Endodermal cell (in vitro differentiated cells): Measurements from ENCODE around the gene SPPL2B. TPM values are rescaled to one million over a fixed set of nuclear protein-coding genes. Genes with fewer than 3 reads are reported as not detected.

Experiments used
- DNase-seq: peaks from one replicate; pipeline ENCODE4 v3.0.0-alpha.2; 2017
- H3K27ac ChIP-seq: 2 replicates; pipeline ENCODE4 v1.5.1; 2013; ENCODE audit warnings: mild to moderate bottlenecking, low read depth, low read length, moderate library complexity
- H3K27me3 ChIP-seq: 2 replicates; pipeline ENCODE4 v1.6.1; 2013; ENCODE audit warnings: mild to moderate bottlenecking, low read length, moderate library complexity; ENCODE audit not compliant: insufficient read depth, control insufficient read depth, poor library complexity, severe bottlenecking
- H3K36me3 ChIP-seq: 2 replicates; pipeline ENCODE4 v1.7.0; 2013; ENCODE audit warnings: mild to moderate bottlenecking, low read length, moderate library complexity; ENCODE audit not compliant: control insufficient read depth, insufficient read depth
- H3K4me1 ChIP-seq: one replicate; pipeline ENCODE4 v1.7.0; 2013; ENCODE audit warnings: low read length; ENCODE audit not compliant: control insufficient read depth, insufficient read depth
- H3K4me3 ChIP-seq: 2 replicates; pipeline ENCODE4 v1.5.1; 2013; ENCODE audit warnings: mild to moderate bottlenecking, low read length, moderate library complexity
- H3K9ac ChIP-seq: 2 replicates; pipeline ENCODE4 v1.6.1; 2013; ENCODE audit warnings: mild to moderate bottlenecking, low read length, moderate library complexity; ENCODE audit not compliant: poor library complexity, severe bottlenecking; ENCODE audit errors: extremely low read depth
- H3K9me3 ChIP-seq: 2 replicates; pipeline ENCODE4 v1.6.1; 2013; ENCODE audit warnings: mild to moderate bottlenecking, low read length, moderate library complexity; ENCODE audit not compliant: control insufficient read depth
- H3K27ac Mint-ChIP-seq: 2 replicates; pipeline ENCODE4 v1.8.0; 2020; ENCODE audit warnings: mixed read lengths
- H3K27me3 Mint-ChIP-seq: 2 replicates; pipeline ENCODE4 v1.8.0; 2021; ENCODE audit warnings: mild to moderate bottlenecking, mixed read lengths; ENCODE audit not compliant: insufficient read depth
- H3K36me3 Mint-ChIP-seq: 2 replicates; pipeline ENCODE4 v1.8.0; 2020; ENCODE audit warnings: low read depth, mixed read lengths
- H3K4me1 Mint-ChIP-seq: 2 replicates; pipeline ENCODE4 v1.8.0; 2020; ENCODE audit warnings: mixed read lengths
- H3K4me3 Mint-ChIP-seq: 2 replicates; pipeline ENCODE4 v1.8.0; 2020; ENCODE audit warnings: mild to moderate bottlenecking, moderate library complexity, mixed read lengths
- H3K9me3 Mint-ChIP-seq: 2 replicates; pipeline ENCODE4 v1.8.0; 2020; ENCODE audit warnings: mild to moderate bottlenecking, mixed read lengths
- CTCF ChIP-seq: fragments of 200-600 bp; sonication (generic); conservative IDR thresholded peaks from 2 replicates; pipeline ENCODE4 v1.5.0; 2021; ENCODE audit warnings: antibody characterized with exemption, mild to moderate bottlenecking
- WGBS, 2 experiments: methylation state at CpG; one replicate each; pipeline versions ENCODE4 v1.1.5 to v1.1.7; 2013; ENCODE audit warnings: missing lambda C conversion rate in 2 of 2, mixed read lengths in 1 of 2; ENCODE audit not compliant: insufficient coverage in 1 of 2, insufficient read length in 1 of 2; 5-methylcytosine and 5-hydroxymethylcytosine counted together
- total RNA-seq, 2 donors: library from RNA; stranded (reverse); fragmentation: NEBNext Ultra II Directional in 1 of 2; extraction: Animal tissue kit (Norgen Biotek cat#: 25700) in 1 of 2; gene quantifications; 2 replicates in 1 of 2; 3 replicates in 1 of 2; pipeline ENCODE4 v1.2.1, GENCODE V29; 2021

SPPL2B gene
- total RNA-seq, 2 donors from 2014 or later = 115 to 118 TPM

DNA sequence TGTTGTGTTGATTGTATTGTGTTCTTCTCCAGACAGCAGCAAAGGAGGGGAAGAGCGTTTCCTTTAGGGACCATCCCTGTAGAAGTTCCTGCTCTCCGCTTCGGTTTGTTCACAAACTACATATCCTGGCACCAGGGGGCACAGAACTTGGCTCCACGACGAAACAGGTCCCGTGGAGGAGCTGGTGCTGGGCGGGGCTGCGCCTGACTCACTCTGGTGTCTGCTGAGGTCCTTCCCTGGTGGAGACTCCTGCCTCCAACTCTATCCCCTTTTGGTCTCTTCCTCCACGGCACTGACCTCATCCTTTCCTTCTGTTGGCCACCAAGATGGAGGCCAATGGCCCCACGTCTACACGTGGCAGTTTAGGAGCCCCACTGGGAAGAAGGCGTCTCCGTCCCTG lies 46.3 kb downstream of the SPPL2B start:
- H3K4me1 Mint-ChIP-seq = no peaks in the 10 kb centered on the region
- no peaks in the 10 kb centered on the region for H3K36me3 Mint-ChIP-seq
- 88 to 89% methylated on average over 8 to 13 of the region's 13 CpGs for WGBS, 2 experiments
- H3K4me1 ChIP-seq = no peaks in the 10 kb centered on the region
- H3K4me3 Mint-ChIP-seq = no peak overlapping the region
- no peak overlapping the region for H3K27ac Mint-ChIP-seq
- TF ChIP-seq CTCF = no peak
- DNase-seq = no peak
- peaks cover 22% of the 10 kb centered on the region for H3K9me3 Mint-ChIP-seq
- H3K27ac ChIP-seq = no peak overlapping the region
- no peaks in the 10 kb centered on the region for H3K36me3 ChIP-seq
- no peak overlapping the region for H3K9ac ChIP-seq
- peaks cover 5% of the 10 kb centered on the region for H3K9me3 ChIP-seq
- H3K4me3 ChIP-seq = no peak overlapping the region
- peaks cover 8% of the 10 kb centered on the region for H3K27me3 Mint-ChIP-seq
- H3K27me3 ChIP-seq = no peaks in the 10 kb centered on the region

DNA sequence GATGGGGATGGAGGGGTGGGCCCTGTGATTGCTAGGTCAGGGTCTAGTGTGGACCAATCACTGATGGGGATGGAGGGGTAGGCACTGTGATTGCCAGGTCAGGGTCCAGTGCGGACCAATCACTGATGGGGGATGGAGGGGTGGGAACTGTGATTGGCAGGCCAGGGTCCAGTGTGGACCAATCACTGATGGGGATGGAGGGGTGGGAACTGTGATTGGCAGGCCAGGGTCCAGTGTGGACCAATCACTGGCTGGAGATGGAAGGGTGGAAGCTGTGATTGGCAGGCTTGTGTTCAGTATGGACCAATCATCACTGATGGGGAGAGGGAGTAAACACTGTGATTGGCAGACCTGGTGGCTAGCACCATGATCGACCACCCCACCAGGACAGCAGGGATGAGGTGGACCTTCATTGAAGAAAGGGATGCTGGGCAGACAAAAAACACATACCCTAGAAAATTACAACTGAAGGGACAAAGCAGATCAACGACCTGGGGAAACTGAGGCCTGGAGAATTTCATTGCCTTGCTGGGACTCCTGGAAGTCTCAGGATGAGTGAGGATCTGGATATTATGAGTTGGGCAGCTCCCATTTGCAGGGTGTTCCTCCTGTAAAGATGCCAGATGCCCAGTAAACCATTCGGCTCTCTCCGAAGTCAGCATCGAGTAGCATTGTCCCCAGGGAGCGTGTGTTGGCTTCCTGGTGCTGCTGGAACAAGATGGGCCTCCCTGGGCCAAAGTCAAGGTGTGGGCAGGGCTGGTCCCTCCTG lies 47.1 kb downstream of the SPPL2B start:
- TF ChIP-seq CTCF = no peak
- Mint-ChIP-seq H3K9me3 (peaks cover 21% of the 10 kb centered on the region), H3K27me3 (peaks cover 8% of the 10 kb centered on the region), H3K27ac (no peak overlapping the region), H3K4me1 (no peaks in the 10 kb centered on the region), H3K4me3 (no peak overlapping the region), H3K36me3 (no peaks in the 10 kb centered on the region)
- Histone ChIP-seq H3K4me1 (no peaks in the 10 kb centered on the region), H3K4me3 (no peak overlapping the region), H3K9me3 (peaks cover 5% of the 10 kb centered on the region), H3K36me3 (no peaks in the 10 kb centered on the region), H3K9ac (no peak overlapping the region), H3K27ac (no peak overlapping the region), H3K27me3 (no peaks in the 10 kb centered on the region)
- no peak for DNase-seq
- 87 to 98% methylated on average over 5 to 7 of the region's 7 CpGs for WGBS, 2 experiments

- WGBS, 2 experiments = 84 to 96% methylated on average over 8 to 15 of the region's 15 CpGs
- H3K9ac ChIP-seq = no peak overlapping the region
- H3K27ac Mint-ChIP-seq = no peak overlapping the region
These were observed 48.5 kb downstream of the SPPL2B start for GRCh38 chr19:2376784-2377519.

More at GRCh38 chr19:2376784-2377519, 48.5 kb downstream of the SPPL2B start:
- H3K4me3 Mint-ChIP-seq = no peak overlapping the region
- H3K9me3 Mint-ChIP-seq = peaks cover 25% of the 10 kb centered on the region
- H3K27me3 ChIP-seq = no peaks in the 10 kb centered on the region
- H3K27ac ChIP-seq = no peak overlapping the region
- no peak for DNase-seq
- H3K4me1 ChIP-seq = no peaks in the 10 kb centered on the region
- H3K27me3 Mint-ChIP-seq = peaks cover 11% of the 10 kb centered on the region
- no peak overlapping the region for H3K4me3 ChIP-seq
- H3K4me1 Mint-ChIP-seq = no peaks in the 10 kb centered on the region
- TF ChIP-seq CTCF = no peak
- no peaks in the 10 kb centered on the region for H3K36me3 Mint-ChIP-seq
- peaks cover 5% of the 10 kb centered on the region for H3K9me3 ChIP-seq
- H3K36me3 ChIP-seq = no peaks in the 10 kb centered on the region
